GM10266 (cell line): ENCODE measurements around the gene PARD3B.

Experiments used
- DNase-seq: peaks from one replicate; pipeline ENCODE4 v3.0.0; 2012; ENCODE audit errors: extremely low spot score
- CTCF ChIP-seq: IDR thresholded peaks from 2 replicates; pipeline ENCODE4 v1.5.1; 2012; ENCODE audit warnings: mild to moderate bottlenecking, low read depth; ENCODE audit not compliant: control insufficient read depth, insufficient read depth; ENCODE audit errors: missing control alignments

PARD3B gene

GRCh38 chr2:205494537-205495235, 949.4 kb downstream of the PARD3B start:
- no peak for TF ChIP-seq CTCF
- DNase-seq: no peak

GRCh38 chr2:205495819-205496218, 950.5 kb downstream of the PARD3B start:
- TF ChIP-seq CTCF: no peak
- no peak for DNase-seq

GRCh38 chr2:205496370-205496769, 951.1 kb downstream of the PARD3B start:
- no peak for TF ChIP-seq CTCF
- no peak for DNase-seq

GRCh38 chr2:205496772-205497171, 951.5 kb downstream of the PARD3B start:
- no peak for DNase-seq
- TF ChIP-seq CTCF: no peak

- DNase-seq: no peak
- no peak for TF ChIP-seq CTCF
These were observed 953.7 kb downstream of the PARD3B start for GRCh38 chr2:205499006-205499405.

- DNase-seq: no peak
- TF ChIP-seq CTCF: no peak
These were observed 954.8 kb downstream of the PARD3B start for GRCh38 chr2:205500065-205500464.

- no peak for TF ChIP-seq CTCF
- DNase-seq: no peak
These were observed 955.7 kb downstream of the PARD3B start for GRCh38 chr2:205500951-205501350.
